H1 (cell line): ENCODE data around the gene ADGRL3. TPM values are rescaled to one million over a fixed set of nuclear protein-coding genes. Genes with fewer than 3 reads are reported as not detected.

Experiments used
- CTCF ChIA-PET: fragments of 300-600 bp; sonication (Branson Sonifier 250); formaldehyde crosslinking; loops from one replicate; lab custom pipeline; 2021; ENCODE audit not compliant: partially characterized antibody; lab: Charles Lee
- POLR2A ChIA-PET: fragments of 300-600 bp; sonication (Branson Sonifier 250); formaldehyde crosslinking; loops from one replicate; lab custom pipeline; 2021; ENCODE audit warnings: inconsistent platforms; ENCODE audit not compliant: partially characterized antibody; lab: Charles Lee
- DNase-seq, 2 experiments: peaks; one replicate each; pipeline versions ENCODE4 v3.0.0 to v3.0.0-alpha.2; 2010 to 2022; ENCODE audit warnings: low spot score in 2 of 2, low read depth in 1 of 2, mixed read lengths in 1 of 2
- FAIRE-seq: peaks from 2 replicates; lab custom pipeline; 2011; peaks lifted over from hg19 to GRCh38; lab: Jason Lieb, UNC
- H2AFZ ChIP-seq: 2 replicates; pipeline ENCODE4 v1.8.1; 2012; ENCODE audit warnings: low read length, inconsistent platforms
- H2AK5ac ChIP-seq: 2 replicates; pipeline ENCODE4 v1.6.1; 2013; ENCODE audit warnings: low read depth, low read length
- H2BK120ac ChIP-seq: replicated peaks from 2 replicates; pipeline ENCODE3; 2013; ENCODE audit warnings: low read depth, low read length, inconsistent platforms
- H2BK12ac ChIP-seq: 2 replicates; pipeline ENCODE4 v1.6.1; 2013; ENCODE audit warnings: low read depth, low read length
- H2BK15ac ChIP-seq: 2 replicates; pipeline ENCODE4 v1.6.1; 2013; ENCODE audit warnings: low read length
- H2BK20ac ChIP-seq: 2 replicates; pipeline ENCODE4 v1.6.1; 2013; ENCODE audit warnings: low read length
- H2BK5ac ChIP-seq: 2 replicates; pipeline ENCODE4 v1.6.1; 2013; ENCODE audit warnings: low read depth, low read length
- H3K14ac ChIP-seq: 2 replicates; pipeline ENCODE4 v1.6.1; 2013; ENCODE audit warnings: inconsistent platforms; ENCODE audit not compliant: insufficient read length
- H3K18ac ChIP-seq: 2 replicates; pipeline ENCODE4 v1.6.1; 2013; ENCODE audit warnings: low read length; ENCODE audit errors: extremely low read depth
- H3K23ac ChIP-seq: 2 replicates; pipeline ENCODE4 v1.6.1; 2013; ENCODE audit warnings: inconsistent platforms; ENCODE audit not compliant: insufficient read length
- H3K23me2 ChIP-seq: 2 replicates; pipeline ENCODE4 v1.6.1; 2013; ENCODE audit warnings: low read depth, low read length
- H3K27ac ChIP-seq: 2 replicates; pipeline ENCODE4 v1.6.1; 2011; ENCODE audit warnings: low read depth, low read length, inconsistent platforms
- H3K27me3 ChIP-seq, 4 experiments: replicated peaks in 1 of 4; 1 replicate in 1 of 4; 2 replicates in 3 of 4; pipeline versions ENCODE4 v1.6.1 to v1.8.1; 2011 to 2013; ENCODE audit warnings: low read length in 3 of 4, mild to moderate bottlenecking in 3 of 4, inconsistent platforms in 2 of 4, mixed read lengths in 2 of 4, moderate library complexity in 1 of 4; ENCODE audit not compliant: control insufficient read depth in 3 of 4, insufficient read depth in 3 of 4; ENCODE audit errors: extremely low read depth in 1 of 4
- H3K36me3 ChIP-seq, 4 experiments: 2 replicates each; pipeline versions ENCODE4 v1.6.1 to v1.8.1; 2011 to 2013; ENCODE audit warnings: mild to moderate bottlenecking in 4 of 4, low read length in 3 of 4, moderate library complexity in 2 of 4, control low read depth in 1 of 4, inconsistent platforms in 1 of 4; ENCODE audit not compliant: insufficient read depth in 4 of 4, control insufficient read depth in 2 of 4
- H3K4ac ChIP-seq: replicated peaks from 2 replicates; pipeline ENCODE3; 2013; ENCODE audit warnings: low read length, low read depth, mixed read lengths, inconsistent platforms; ENCODE audit not compliant: insufficient read length
- H3K4me1 ChIP-seq, 4 experiments: replicated peaks in 1 of 4; 1 replicate in 1 of 4; 2 replicates in 3 of 4; pipeline versions ENCODE4 v1.6.1 to v1.8.1; 2011 to 2013; ENCODE audit warnings: low read length in 3 of 4, inconsistent platforms in 2 of 4, mixed read lengths in 1 of 4; ENCODE audit not compliant: insufficient read depth in 4 of 4, control insufficient read depth in 3 of 4
- H3K4me2 ChIP-seq, 2 experiments: 2 replicates each; pipeline versions ENCODE4 v1.6.1 to v1.8.1; 2011 to 2013; ENCODE audit warnings: low read depth in 2 of 2, low read length in 2 of 2, control low read depth in 1 of 2, inconsistent platforms in 1 of 2, mild to moderate bottlenecking in 1 of 2; ENCODE audit not compliant: insufficient read depth in 1 of 2
- H3K4me3 ChIP-seq, 4 experiments: fragments of 200-600, 300-600 bp in 1 of 4; sonication (generic), shearing (Covaris generic), sonication (Bioruptor Twin) in 1 of 4; 2 replicates each; pipeline versions ENCODE4 v1.5.1 to v1.8.1; 2011 to 2016; ENCODE audit warnings: low read length in 4 of 4, low read depth in 3 of 4, control low read depth in 2 of 4, inconsistent platforms in 2 of 4, mild to moderate bottlenecking in 2 of 4, mixed read lengths in 1 of 4, moderate library complexity in 1 of 4; ENCODE audit not compliant: insufficient read depth in 2 of 4; ENCODE audit errors: extremely low read depth in 1 of 4
- H3K56ac ChIP-seq: replicated peaks from 2 replicates; pipeline ENCODE3; 2013; ENCODE audit warnings: low read depth, mild to moderate bottlenecking, mixed read lengths, low read length, inconsistent platforms; ENCODE audit not compliant: insufficient read length
- H3K79me1 ChIP-seq: 2 replicates; pipeline ENCODE4 v1.6.1; 2013; ENCODE audit warnings: low read depth, low read length, control low read depth
- H3K79me2 ChIP-seq, 2 experiments: 2 replicates each; pipeline versions ENCODE4 v1.6.1 to v1.8.1; 2012 to 2013; ENCODE audit warnings: low read length in 2 of 2, mild to moderate bottlenecking in 2 of 2, inconsistent platforms in 1 of 2; ENCODE audit not compliant: insufficient read depth in 2 of 2, control insufficient read depth in 1 of 2
- H3K9ac ChIP-seq, 4 experiments: replicated peaks in 1 of 4; 1 replicate in 1 of 4; 2 replicates in 3 of 4; pipeline versions ENCODE4 v1.6.1 to v1.8.1; 2011 to 2013; ENCODE audit warnings: low read depth in 3 of 4, low read length in 3 of 4, control low read depth in 2 of 4, mild to moderate bottlenecking in 2 of 4, moderate library complexity in 2 of 4, inconsistent platforms in 1 of 4; ENCODE audit errors: extremely low read depth in 1 of 4
- H3K9me3 ChIP-seq, 2 experiments: 2 replicates each; pipeline versions ENCODE4 v1.6.1 to v1.8.1; 2012 to 2013; ENCODE audit warnings: mild to moderate bottlenecking in 2 of 2, moderate library complexity in 2 of 2, control low read depth in 1 of 2, inconsistent platforms in 1 of 2, low read depth in 1 of 2, low read length in 1 of 2, mixed read lengths in 1 of 2; ENCODE audit not compliant: insufficient read depth in 2 of 2
- H4K20me1 ChIP-seq, 2 experiments: replicated peaks in 1 of 2; 2 replicates each; pipeline versions ENCODE3 to v1.8.1; 2011 to 2013; ENCODE audit warnings: inconsistent platforms in 2 of 2, low read length in 2 of 2, mild to moderate bottlenecking in 1 of 2; ENCODE audit not compliant: insufficient read depth in 2 of 2, control insufficient read depth in 1 of 2
- H4K5ac ChIP-seq: 2 replicates; pipeline ENCODE4 v1.6.1; 2013; ENCODE audit warnings: low read length, low read depth, mixed read lengths, inconsistent platforms; ENCODE audit not compliant: insufficient read length
- H4K8ac ChIP-seq: 2 replicates; pipeline ENCODE4 v1.8.0; 2013; ENCODE audit warnings: mild to moderate bottlenecking, moderate library complexity, low read length, inconsistent platforms; ENCODE audit not compliant: insufficient read depth; ENCODE audit errors: extremely low read depth
- H4K91ac ChIP-seq: replicated peaks from 2 replicates; pipeline ENCODE3; 2013; ENCODE audit warnings: low read length, mixed read lengths, inconsistent platforms; ENCODE audit not compliant: insufficient read length
- CHD1 ChIP-seq: IDR thresholded peaks from 2 replicates; pipeline ENCODE4 v1.6.1; 2012; ENCODE audit warnings: low read depth, low read length, improper control_type of control experiment
- EP300 ChIP-seq, 2 experiments: IDR thresholded peaks; 1 replicate in 1 of 2; 2 replicates in 1 of 2; pipeline ENCODE4 v1.6.1; 2011 to 2012; ENCODE audit warnings: low read depth in 2 of 2, low read length in 2 of 2, mild to moderate bottlenecking in 2 of 2, borderline replicate concordance in 1 of 2, inconsistent platforms in 1 of 2, moderate library complexity in 1 of 2
- POU5F1 ChIP-seq: IDR thresholded peaks from 2 replicates; pipeline ENCODE4 v1.6.1; 2011; ENCODE audit warnings: low read depth, mild to moderate bottlenecking, low read length, moderate library complexity
- YY1 ChIP-seq: IDR thresholded peaks from 2 replicates; pipeline ENCODE4 v1.6.1; 2011; ENCODE audit warnings: low read depth, mild to moderate bottlenecking, low read length
- WGBS, 2 experiments: shearing (Covaris generic) in 1 of 2; methylation state at CpG; one replicate each; pipeline versions ENCODE4 v1.1.6 to v1.1.7; 2013 to 2015; ENCODE audit warnings: low lambda C conversion rate in 2 of 2, mixed read lengths in 2 of 2, inconsistent platforms in 1 of 2, low coverage in 1 of 2, missing lambda C conversion rate in 1 of 2; ENCODE audit not compliant: insufficient replicate concordance in 2 of 2, insufficient coverage in 1 of 2, insufficient read length in 1 of 2; ENCODE audit errors: extremely low coverage in 1 of 2, missing lambda C conversion rate in 1 of 2; 5-methylcytosine and 5-hydroxymethylcytosine counted together
- polyA plus RNA-seq, 7 experiments: library from polyadenylated mRNA; depleted of rRNA in 3 of 7; stranded (reverse) in 5 of 7; unstranded in 2 of 7; fragments of >200 nt in 5 of 7; fragments of 200-250 nt in 2 of 7; gene quantifications; 1 replicate in 5 of 7; 2 replicates in 1 of 7; 4 replicates in 1 of 7; pipeline versions ENCODE4 v1.2.1 to v1.2.3, GENCODE V29; 2011 to 2013; ENCODE audit warnings: missing spikeins in 2 of 7, mixed read lengths in 2 of 7
- total RNA-seq: library from RNA; stranded (reverse); fragmentation: NEBNext Ultra II Directional; extraction: Animal tissue kit (Norgen Biotek cat#: 25700); gene quantifications from 2 replicates; pipeline ENCODE4 v1.2.1, GENCODE V29; 2021

ADGRL3 gene
- total and polyA plus RNA-seq, 2 of the 8 experiments (the other 6 are each of a cell fraction or from before 2014, with no cell fraction given) = 6.6 to 13.0 TPM

DNA sequence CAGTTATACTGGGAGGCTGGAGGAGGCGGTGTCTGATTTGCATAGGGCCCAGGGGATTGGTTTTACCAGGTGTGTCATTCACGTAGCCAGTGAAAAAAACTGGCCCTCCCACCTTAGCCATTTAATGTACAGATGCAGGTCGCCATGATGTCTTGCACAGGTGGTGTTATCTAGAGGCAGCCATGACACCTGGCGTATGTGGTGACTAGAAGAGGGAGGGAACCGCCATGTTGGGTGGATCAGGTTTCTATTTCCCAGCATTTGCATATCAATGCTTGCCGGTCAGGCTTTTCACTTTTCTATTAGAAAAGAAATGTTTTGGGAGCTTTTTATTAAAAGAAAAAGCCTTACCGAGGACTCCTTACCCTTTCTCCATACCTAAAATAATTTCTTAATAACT, 523.4 kb downstream of the ADGRL3 start:
- ChIA-PET CTCF (interaction anchor here (2.3 kb wide), 1 partner anchor 17 kb away, joined by 7 read pairs; no protein-coding TSS in a partner anchor), POLR2A (interaction anchor here (1.3 to 1.5 kb wide), 2 partner anchors 10 to 18 kb away, joined by 6 to 10 read pairs; no protein-coding TSS in a partner anchor)
- no peaks in the 10 kb centered on the region for H3K79me1 ChIP-seq
- no peak overlapping the region for H2AFZ ChIP-seq
- no peak overlapping the region for H2BK15ac ChIP-seq
- H3K23ac ChIP-seq = no peak overlapping the region
- TF ChIP-seq EP300 (IDR thresholded peaks at IDR 0.05; ENCODE audit: borderline replicate concordance in 1 of 2, low read depth in 2 of 2, low read length in 2 of 2) (0 out of 3 replicates have a peak, but pooled peaks of 1 of the 2 experiments have one; percentile 10), POU5F1 (peak; percentile 63; the same call in 1 of the 2 replicates), CHD1 (no peak), YY1 (peak; percentile 98)
- no peak overlapping the region for H3K56ac ChIP-seq
- H4K5ac ChIP-seq = no peak overlapping the region
- peak overlapping the region in 1 of 4 experiments; percentile 41; a peak in 1 of 8 replicates for H3K4me3 ChIP-seq
- H3K27me3 ChIP-seq = no peaks in the 10 kb centered on the region
- H2BK120ac ChIP-seq = no peak overlapping the region
- H3K27ac ChIP-seq = no peak overlapping the region
- DNase-seq (no peak), FAIRE-seq (peak; percentile 72)
- no peaks in the 10 kb centered on the region for H3K23me2 ChIP-seq
- no peaks in the 10 kb centered on the region for H4K20me1 ChIP-seq
- H4K8ac ChIP-seq = no peak overlapping the region
- H2AK5ac ChIP-seq = no peak overlapping the region
- no peak overlapping the region for H4K91ac ChIP-seq
- H3K4me2 ChIP-seq = no peak overlapping the region; a peak in 1 of 4 replicates
- WGBS, 2 experiments = 74% methylated on average over 7 of the region's 7 CpGs; no CpG with 5 or more reads in 1 of the 2 experiments
- no peaks in the 10 kb centered on the region for H3K36me3 ChIP-seq
- no peak overlapping the region for H3K14ac ChIP-seq
- no peaks in the 10 kb centered on the region for H3K9me3 ChIP-seq
- peaks cover 3 to 17% (median 6%) of the 10 kb centered on the region in 4 experiments; a peak in 5 of 7 replicates for H3K4me1 ChIP-seq
- H3K18ac ChIP-seq = no peak overlapping the region; the same call in 1 of the 2 replicates
- no peak overlapping the region for H3K9ac ChIP-seq
- no peak overlapping the region for H3K4ac ChIP-seq
- H2BK12ac ChIP-seq = no peak overlapping the region
- H2BK5ac ChIP-seq = no peak overlapping the region; the same call in 1 of the 2 replicates
- H2BK20ac ChIP-seq = no peak overlapping the region
- H3K79me2 ChIP-seq = no peaks in the 10 kb centered on the region
